ENCODE data around the gene EPAS1. TPM values are rescaled to one million over a fixed set of nuclear protein-coding genes. Genes with fewer than 3 reads are reported as not detected.

The EPAS1 gene
- total RNA-seq, 6 experiments from 2014 or later: 101 to 232 (median 170) TPM

DNA sequence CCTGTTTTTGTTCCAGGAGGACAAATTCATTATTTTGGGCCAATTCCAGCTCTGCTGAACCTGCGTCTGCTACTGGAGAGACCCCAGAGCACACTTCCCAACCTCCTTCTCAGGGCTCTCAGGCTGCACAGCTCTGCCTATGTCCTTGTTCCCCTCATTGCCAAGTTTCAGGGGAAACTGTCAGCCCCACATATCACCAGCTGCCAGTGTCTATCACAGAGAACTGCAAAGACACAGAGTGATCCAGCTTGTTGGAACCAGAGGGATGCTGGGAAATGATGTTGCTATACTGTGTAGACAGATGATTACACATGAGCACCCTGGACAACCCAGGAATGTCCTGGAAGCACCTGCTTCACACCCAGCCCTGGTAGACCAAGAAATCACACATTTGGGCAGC lies 114.8 kb downstream of the EPAS1 start:
- Histone ChIP-seq H3K27ac (no peak overlapping the region), H3K9me3 (no peaks in the 10 kb centered on the region), H3K4me3 (no peak overlapping the region), H3K4me1 (peaks cover 0 to 13% (median 4%) of the 10 kb centered on the region in 4 donors), H3K27me3 (no peaks in the 10 kb centered on the region), H3K36me3 (no peaks in the 10 kb centered on the region)
- TF ChIP-seq, protein P1, sequence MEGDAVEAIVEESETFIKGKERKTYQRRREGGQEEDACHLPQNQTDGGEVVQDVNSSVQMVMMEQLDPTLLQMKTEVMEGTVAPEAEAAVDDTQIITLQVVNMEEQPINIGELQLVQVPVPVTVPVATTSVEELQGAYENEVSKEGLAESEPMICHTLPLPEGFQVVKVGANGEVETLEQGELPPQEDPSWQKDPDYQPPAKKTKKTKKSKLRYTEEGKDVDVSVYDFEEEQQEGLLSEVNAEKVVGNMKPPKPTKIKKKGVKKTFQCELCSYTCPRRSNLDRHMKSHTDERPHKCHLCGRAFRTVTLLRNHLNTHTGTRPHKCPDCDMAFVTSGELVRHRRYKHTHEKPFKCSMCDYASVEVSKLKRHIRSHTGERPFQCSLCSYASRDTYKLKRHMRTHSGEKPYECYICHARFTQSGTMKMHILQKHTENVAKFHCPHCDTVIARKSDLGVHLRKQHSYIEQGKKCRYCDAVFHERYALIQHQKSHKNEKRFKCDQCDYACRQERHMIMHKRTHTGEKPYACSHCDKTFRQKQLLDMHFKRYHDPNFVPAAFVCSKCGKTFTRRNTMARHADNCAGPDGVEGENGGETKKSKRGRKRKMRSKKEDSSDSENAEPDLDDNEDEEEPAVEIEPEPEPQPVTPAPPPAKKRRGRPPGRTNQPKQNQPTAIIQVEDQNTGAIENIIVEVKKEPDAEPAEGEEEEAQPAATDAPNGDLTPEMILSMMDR (IDR thresholded peaks at IDR 0.05): no peak
- no peak for TF ChIP-seq POLR2A (IDR thresholded peaks at IDR 0.05)
- intact Hi-C loops (cut with DNase I): no loop called here
- 100% methylated on average over 1 of the region's 1 CpG for WGBS (ENCODE audit: insufficient coverage, low coverage, low lambda C conversion rate, missing lambda C conversion rate)
- no peak for DNase-seq
- no peak for ATAC-seq

DNA sequence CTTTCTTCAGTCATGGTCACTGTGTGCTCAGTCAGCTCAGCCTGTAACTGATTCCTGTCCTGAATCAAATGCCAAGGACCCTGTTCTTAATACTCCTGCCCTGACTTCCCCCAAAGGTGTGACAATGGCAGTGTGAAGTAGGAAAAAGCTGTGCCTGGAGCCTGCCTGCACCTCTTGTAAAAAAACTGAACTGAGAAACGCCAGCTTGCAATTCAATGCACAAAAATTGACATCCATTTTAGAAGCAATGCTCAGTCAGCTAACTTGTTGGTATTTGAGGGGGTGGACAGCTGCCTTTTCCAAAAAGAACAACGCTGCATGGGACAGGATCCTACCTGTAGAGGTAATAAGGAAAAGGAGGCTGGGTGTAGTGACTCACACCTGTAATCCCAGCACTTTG lies 115.9 kb downstream of the EPAS1 start:
- peaks cover 0 to 12% (median 4%) of the 10 kb centered on the region in 4 donors for H3K4me1 ChIP-seq
- no peaks in the 10 kb centered on the region for H3K27me3 ChIP-seq
- ATAC-seq (no peak), DNase-seq (no peak)
- no peak overlapping the region for H3K27ac ChIP-seq
- TF ChIP-seq POLR2A (IDR thresholded peaks at IDR 0.05): no peak
- TF ChIP-seq, protein P1 (IDR thresholded peaks at IDR 0.05): no peak
- no peak overlapping the region for H3K4me3 ChIP-seq
- 100% methylated on average over 1 of the region's 2 CpGs for WGBS (ENCODE audit: insufficient coverage, low coverage, low lambda C conversion rate, missing lambda C conversion rate)
- H3K36me3 ChIP-seq: no peaks in the 10 kb centered on the region
- no peaks in the 10 kb centered on the region for H3K9me3 ChIP-seq
- intact Hi-C loops (cut with DNase I): no loop called here

DNA sequence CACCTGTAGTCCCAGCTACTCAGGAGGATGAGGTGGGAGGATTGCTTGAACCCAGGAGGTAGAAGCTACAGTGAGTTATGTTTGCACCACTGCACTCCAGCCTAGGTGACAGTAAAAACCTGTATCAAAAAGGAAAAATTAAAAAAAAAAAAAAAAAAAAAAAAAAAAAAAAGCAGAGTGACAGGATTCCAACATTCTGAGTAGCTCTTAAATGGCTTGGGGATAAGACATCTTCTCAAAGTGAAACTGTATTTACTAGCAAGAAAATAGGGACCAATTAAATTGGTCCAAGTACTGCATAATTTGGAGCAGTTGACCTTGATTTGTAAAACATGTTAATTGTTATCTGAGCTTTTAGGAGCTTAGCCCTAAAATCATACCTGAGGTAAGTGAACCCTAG lies 116.4 kb downstream of the EPAS1 start:
- ATAC-seq (no peak), DNase-seq (no peak)
- no peaks in the 10 kb centered on the region for H3K36me3 ChIP-seq
- no peaks in the 10 kb centered on the region for H3K27me3 ChIP-seq
- no peak overlapping the region for H3K27ac ChIP-seq
- intact Hi-C loops (cut with DNase I): no loop called here
- TF ChIP-seq POLR2A (IDR thresholded peaks at IDR 0.05): no peak
- TF ChIP-seq, protein P1 (IDR thresholded peaks at IDR 0.05): no peak
- no peaks in the 10 kb centered on the region for H3K9me3 ChIP-seq
- peaks cover 0 to 7% (median 4%) of the 10 kb centered on the region in 4 donors for H3K4me1 ChIP-seq
- no peak overlapping the region for H3K4me3 ChIP-seq

DNA sequence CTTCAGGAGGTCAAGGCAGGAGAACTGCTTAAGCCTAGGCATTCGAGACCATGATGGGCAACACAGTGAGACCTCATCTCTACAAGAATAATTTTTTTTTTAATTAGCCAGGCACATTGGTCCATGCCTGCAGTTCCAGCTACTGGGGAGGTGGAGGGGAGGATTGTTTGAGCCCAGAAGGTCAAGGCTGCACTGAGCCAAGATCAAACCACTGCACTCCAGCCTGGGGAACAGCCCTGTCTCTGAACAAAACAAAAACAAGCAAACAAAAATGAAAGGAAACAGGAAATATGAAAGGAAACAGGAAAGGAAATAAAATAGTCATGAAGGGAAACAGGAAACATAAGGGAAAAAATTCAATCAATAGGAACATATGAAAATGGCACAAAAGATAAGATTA lies 117.5 kb downstream of the EPAS1 start:
- TF ChIP-seq, protein P1 (IDR thresholded peaks at IDR 0.05): no peak
- TF ChIP-seq POLR2A (IDR thresholded peaks at IDR 0.05): no peak
- intact Hi-C loops (cut with DNase I): no loop called here
- Histone ChIP-seq H3K9me3 (no peaks in the 10 kb centered on the region), H3K27me3 (no peaks in the 10 kb centered on the region), H3K4me3 (no peak overlapping the region), H3K36me3 (no peaks in the 10 kb centered on the region), H3K4me1 (peaks cover 0 to 3% (median 0%) of the 10 kb centered on the region in 4 donors), H3K27ac (no peak overlapping the region)
- no peak for DNase-seq
- peak in 2 of 4 donors; percentile 25 to 57 for ATAC-seq
- 100% methylated on average over 1 of the region's 1 CpG for WGBS (ENCODE audit: insufficient coverage, low coverage, low lambda C conversion rate, missing lambda C conversion rate)

DNA sequence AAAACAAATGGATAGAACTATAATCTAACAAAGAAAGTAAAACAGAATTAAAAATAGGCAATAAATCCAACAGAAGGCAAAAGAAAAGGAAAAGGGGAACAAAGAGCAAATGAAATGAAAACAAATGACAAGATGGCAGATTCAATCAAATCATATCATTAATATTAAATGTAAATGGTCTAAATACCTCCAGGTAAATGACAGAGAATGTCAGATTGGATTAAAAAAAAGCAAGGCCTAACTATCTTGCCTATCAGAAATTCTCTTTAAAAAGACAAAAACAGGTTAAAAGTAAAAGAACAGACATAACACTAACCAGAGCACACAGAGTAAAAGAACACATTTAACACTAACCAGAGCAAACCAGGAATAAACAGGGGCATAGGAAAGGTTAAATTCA lies 119.1 kb downstream of the EPAS1 start:
- no peak for ATAC-seq
- Histone ChIP-seq H3K4me1 (no peaks in the 10 kb centered on the region), H3K4me3 (no peak overlapping the region), H3K9me3 (no peaks in the 10 kb centered on the region), H3K36me3 (no peaks in the 10 kb centered on the region), H3K27ac (no peak overlapping the region), H3K27me3 (no peaks in the 10 kb centered on the region)
- intact Hi-C loops (cut with DNase I): no loop called here
- no peak for TF ChIP-seq POLR2A (IDR thresholded peaks at IDR 0.05)
- TF ChIP-seq, protein P1 (IDR thresholded peaks at IDR 0.05): no peak
- no peak for DNase-seq
